ENCODE measurements around the gene CDKN2AIP. TPM values are rescaled to one million over a fixed set of nuclear protein-coding genes. Genes with fewer than 3 reads are reported as not detected.

The CDKN2AIP gene
- total and polyA plus RNA-seq, 2 of the 4 experiments (the other 2 are of a cell fraction) = 11.0 to 16.8 TPM

- Histone ChIP-seq H3K36me3 (ENCODE audit: control insufficient read depth, insufficient read depth, low read length) (peaks cover 24% of the 10 kb centered on the region), H4K20me1 (ENCODE audit: insufficient read depth, low read length) (no peaks in the 10 kb centered on the region; the same call in 1 of the 2 replicates), H3K4me3 (ENCODE audit: insufficient read depth, low read depth, low read length) (no peak overlapping the region), H3K4me1 (ENCODE audit: control insufficient read depth, insufficient read depth, low read length) (no peaks in the 10 kb centered on the region; the same call in 1 of the 2 replicates), H3K4ac (ENCODE audit: low read depth, low read length) (no peak overlapping the region), H4K8ac (ENCODE audit: low read depth in 2 of 2, low read length in 2 of 2) (no peak overlapping the region), H2AK5ac (ENCODE audit: low read depth, low read length) (no peak overlapping the region), H3K56ac (ENCODE audit: extremely low read depth, insufficient read depth, low read length) (no peak overlapping the region), H3K27ac (ENCODE audit: insufficient read depth, low read length) (no peak overlapping the region), H4K91ac (ENCODE audit: insufficient read depth, low read depth, low read length) (no peak overlapping the region), H3K23ac (ENCODE audit: low read depth, low read length) (no peak overlapping the region), H3K27me3 (ENCODE audit: control insufficient read depth, insufficient read depth, low read length) (no peaks in the 10 kb centered on the region), H3K14ac (replicated peaks; ENCODE audit: low read depth, low read length) (no peak overlapping the region), H2AK9ac (replicated peaks; ENCODE audit: low read depth, low read length, poor library complexity) (no peak overlapping the region), H3K9me1 (ENCODE audit: insufficient read depth, low read length) (peaks cover 9% of the 10 kb centered on the region; the same call in 1 of the 2 replicates), H3K9me3 (ENCODE audit: control insufficient read depth, insufficient read depth, low read length) (no peaks in the 10 kb centered on the region), H2BK120ac (ENCODE audit: low read depth, low read length) (no peak overlapping the region), H2AFZ (replicated peaks; ENCODE audit: low read length, poor library complexity) (no peak overlapping the region), H3K18ac (ENCODE audit: low read depth, low read length) (no peak overlapping the region; the same call in 1 of the 2 replicates), H2BK20ac (ENCODE audit: low read depth, low read length) (no peak overlapping the region), H3K79me1 (ENCODE audit: low read depth in 1 of 2, low read length in 2 of 2) (peaks cover 20 to 29% of the 10 kb centered on the region in 2 experiments), H2BK15ac (ENCODE audit: low read depth, low read length) (no peak overlapping the region), H2BK5ac (ENCODE audit: low read depth, low read length, poor library complexity, severe bottlenecking) (peak overlapping the region; percentile 82), H3K4me2 (ENCODE audit: low read depth, low read length) (peak overlapping the region; percentile 82; the same call in 1 of the 2 replicates), H3K9ac (ENCODE audit: low read depth, low read length) (no peak overlapping the region), H4K5ac (ENCODE audit: low read depth, low read length) (no peak overlapping the region; the same call in 1 of the 2 replicates)
- DNase-seq (peak; percentile 94), ATAC-seq (ENCODE audit: low read depth) (peak; percentile 73)
- dilution Hi-C loops (cut with HindIII; ENCODE audit: low sequenced_read_pairs, unreplicated experiment) = no loop called here
- POLR2A ChIA-PET (ENCODE audit: unreplicated experiment) = no interaction called here
- intact Hi-C loops (cut with micrococcal nuclease) = loop anchor here (2.0 kb wide), 1 partner anchor 55 kb away; the partner anchor contains the start of gene ING2
- CTCF ChIA-PET = no interaction called here
- BruUV-seq (replicated peaks) = no TSS peak
- no CpG with 5 or more reads among the region's 5 CpGs for WGBS, 2 experiments (ENCODE audit: extremely low coverage in 2 of 2, insufficient read length in 1 of 2)
- in situ Hi-C loops (cut with MboI; ENCODE audit: low sequenced_read_pairs) = no loop called here
- TF ChIP-seq NFE2L2 (IDR thresholded peaks at IDR 0.05; ENCODE audit: low read depth, low read length) (no peak), ELK1 (IDR thresholded peaks at IDR 0.05; ENCODE audit: borderline replicate concordance, low read depth, low read length) (no peak), CHD1 (IDR thresholded peaks at IDR 0.05; ENCODE audit: low read depth, low read length) (no peak), RFX5 (IDR thresholded peaks at IDR 0.05; ENCODE audit: low read depth, low read length) (no peak), FOS (IDR thresholded peaks at IDR 0.05; ENCODE audit: low read depth, low read length) (peak; percentile 83), RAD21 (IDR thresholded peaks at IDR 0.05; ENCODE audit: low read length) (no peak), MAZ (IDR thresholded peaks at IDR 0.05; ENCODE audit: borderline replicate concordance, low read depth, low read length) (no peak), CEBPB (IDR thresholded peaks at IDR 0.05; ENCODE audit: low read depth, low read length) (0 out of 2 replicates have a peak, but pooled peaks have one; percentile 50), BHLHE40 (IDR thresholded peaks at IDR 0.05; ENCODE audit: low read depth, low read length) (peak; percentile 96), SMC3 (IDR thresholded peaks at IDR 0.05; ENCODE audit: low read depth, low read length) (no peak), POLR2A (IDR thresholded peaks at IDR 0.05; ENCODE audit: low read depth, low read length) (no peak; the same call in 1 of the 2 replicates), USF2 (IDR thresholded peaks at IDR 0.05; ENCODE audit: low read depth, low read length) (no peak), MAFK (IDR thresholded peaks at IDR 0.05; ENCODE audit: low read depth, low read length) (no peak), MXI1 (IDR thresholded peaks at IDR 0.05; ENCODE audit: borderline replicate concordance, low read depth, low read length) (no peak)
- TF ChIP-seq, protein P1, sequence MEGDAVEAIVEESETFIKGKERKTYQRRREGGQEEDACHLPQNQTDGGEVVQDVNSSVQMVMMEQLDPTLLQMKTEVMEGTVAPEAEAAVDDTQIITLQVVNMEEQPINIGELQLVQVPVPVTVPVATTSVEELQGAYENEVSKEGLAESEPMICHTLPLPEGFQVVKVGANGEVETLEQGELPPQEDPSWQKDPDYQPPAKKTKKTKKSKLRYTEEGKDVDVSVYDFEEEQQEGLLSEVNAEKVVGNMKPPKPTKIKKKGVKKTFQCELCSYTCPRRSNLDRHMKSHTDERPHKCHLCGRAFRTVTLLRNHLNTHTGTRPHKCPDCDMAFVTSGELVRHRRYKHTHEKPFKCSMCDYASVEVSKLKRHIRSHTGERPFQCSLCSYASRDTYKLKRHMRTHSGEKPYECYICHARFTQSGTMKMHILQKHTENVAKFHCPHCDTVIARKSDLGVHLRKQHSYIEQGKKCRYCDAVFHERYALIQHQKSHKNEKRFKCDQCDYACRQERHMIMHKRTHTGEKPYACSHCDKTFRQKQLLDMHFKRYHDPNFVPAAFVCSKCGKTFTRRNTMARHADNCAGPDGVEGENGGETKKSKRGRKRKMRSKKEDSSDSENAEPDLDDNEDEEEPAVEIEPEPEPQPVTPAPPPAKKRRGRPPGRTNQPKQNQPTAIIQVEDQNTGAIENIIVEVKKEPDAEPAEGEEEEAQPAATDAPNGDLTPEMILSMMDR (conservative IDR thresholded peaks at IDR 0.05; ENCODE audit: low read depth, low read length) = no peak
Observed at GRCh38 chr4:183449193-183449882, 4.9 kb downstream of the CDKN2AIP start.

Measured in IMR-90 (cell line).